GM19455 (cell line): ENCODE measurements around the gene RTP5.

Experiments
- ATAC-seq: cut with Tn5 transposase; IDR thresholded peaks from one replicate; pipeline ENCODE4 v1.9.1; 2021; ENCODE audit not compliant: unreplicated experiment

RTP5 gene

DNA sequence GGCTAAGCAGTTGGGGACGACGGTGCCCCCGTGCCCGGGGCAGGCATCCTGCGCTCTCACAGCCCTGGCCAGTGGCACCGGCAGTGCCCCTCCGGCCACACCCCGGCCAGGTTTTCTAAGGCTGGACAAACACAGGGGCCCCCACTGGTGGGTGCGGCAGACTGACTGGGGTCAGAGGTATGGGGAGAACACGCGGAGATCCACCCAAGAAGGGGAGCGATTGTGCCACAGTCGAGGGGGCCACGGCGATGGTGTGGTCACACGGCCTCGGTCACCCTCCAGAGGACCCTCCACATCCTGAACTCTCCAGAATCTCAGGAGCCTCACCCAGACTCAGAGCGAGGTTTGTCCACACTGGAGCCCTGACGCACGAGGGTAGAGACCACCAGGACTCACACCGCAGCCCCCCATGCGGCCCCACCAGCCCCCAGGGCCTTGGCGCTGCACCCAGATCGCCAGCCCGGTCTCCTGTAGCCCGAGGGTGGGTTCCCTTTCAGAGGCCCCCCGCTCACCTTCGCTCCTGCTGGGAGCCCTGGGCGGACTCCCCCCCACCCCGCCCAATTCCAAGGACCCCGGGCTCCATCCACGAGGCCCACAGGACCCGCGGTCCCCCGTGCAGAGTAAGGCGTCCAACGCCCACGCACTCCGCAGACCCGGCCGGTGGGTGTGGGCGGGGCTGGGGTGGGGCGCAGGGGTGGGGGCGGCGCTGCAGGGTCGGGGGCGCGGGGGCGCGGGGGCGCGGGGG is 26.0 kb upstream of the RTP5 start:
- peak; percentile 28 for ATAC-seq

GRCh38 chr2:241844066-241844728 is 25.3 kb upstream of the RTP5 start:
- peak; percentile 48 for ATAC-seq

- no peak for ATAC-seq
These were observed 24.5 kb upstream of the RTP5 start for GRCh38 chr2:241844831-241845578.

- ATAC-seq, result no peak
These were observed 23.1 kb upstream of the RTP5 start for GRCh38 chr2:241846406-241846805.

GRCh38 chr2:241848761-241849615 is 20.5 kb upstream of the RTP5 start:
- no peak for ATAC-seq

GRCh38 chr2:241849616-241850543 is 19.6 kb upstream of the RTP5 start:
- ATAC-seq, result no peak

GRCh38 chr2:241850544-241851324 is 18.8 kb upstream of the RTP5 start:
- ATAC-seq, result no peak

DNA sequence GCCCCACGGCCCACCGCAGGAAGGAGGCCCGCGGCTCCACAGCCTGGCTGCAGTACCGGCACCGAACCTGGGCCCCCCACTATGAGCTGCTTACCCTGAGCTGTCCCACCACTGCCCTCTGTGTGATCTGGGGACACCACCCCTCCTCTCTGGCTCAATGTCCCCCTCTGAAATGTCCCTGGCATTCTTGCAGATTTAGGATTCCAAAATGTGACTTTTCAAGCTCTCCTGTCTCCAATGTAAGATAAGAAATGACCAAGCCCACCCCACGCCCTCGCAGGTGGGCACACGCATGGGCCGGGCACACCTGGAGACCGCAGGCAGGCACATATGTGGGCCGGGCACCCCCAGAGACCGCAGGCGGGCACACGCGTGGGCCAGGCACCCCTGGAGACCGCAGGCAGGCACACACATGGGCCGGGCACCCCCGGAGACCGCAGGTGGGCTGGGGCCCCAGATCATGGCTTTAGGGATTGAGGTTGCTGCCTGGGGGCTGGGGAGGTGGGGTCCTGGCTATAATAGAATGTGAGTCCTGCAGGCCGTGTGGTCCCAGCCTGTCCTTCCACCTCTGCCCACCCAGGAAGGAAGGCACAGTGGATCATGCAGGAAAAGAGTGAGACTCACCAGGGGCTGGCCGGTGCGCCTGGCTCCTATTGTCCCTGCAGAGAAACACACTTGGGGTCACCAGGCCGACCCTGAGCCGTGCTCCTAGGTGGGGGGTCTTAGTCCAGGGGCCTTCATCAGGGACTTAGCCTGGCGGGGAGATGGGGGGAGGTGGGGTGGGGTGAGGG is 18.0 kb upstream of the RTP5 start:
- ATAC-seq, result no peak

DNA sequence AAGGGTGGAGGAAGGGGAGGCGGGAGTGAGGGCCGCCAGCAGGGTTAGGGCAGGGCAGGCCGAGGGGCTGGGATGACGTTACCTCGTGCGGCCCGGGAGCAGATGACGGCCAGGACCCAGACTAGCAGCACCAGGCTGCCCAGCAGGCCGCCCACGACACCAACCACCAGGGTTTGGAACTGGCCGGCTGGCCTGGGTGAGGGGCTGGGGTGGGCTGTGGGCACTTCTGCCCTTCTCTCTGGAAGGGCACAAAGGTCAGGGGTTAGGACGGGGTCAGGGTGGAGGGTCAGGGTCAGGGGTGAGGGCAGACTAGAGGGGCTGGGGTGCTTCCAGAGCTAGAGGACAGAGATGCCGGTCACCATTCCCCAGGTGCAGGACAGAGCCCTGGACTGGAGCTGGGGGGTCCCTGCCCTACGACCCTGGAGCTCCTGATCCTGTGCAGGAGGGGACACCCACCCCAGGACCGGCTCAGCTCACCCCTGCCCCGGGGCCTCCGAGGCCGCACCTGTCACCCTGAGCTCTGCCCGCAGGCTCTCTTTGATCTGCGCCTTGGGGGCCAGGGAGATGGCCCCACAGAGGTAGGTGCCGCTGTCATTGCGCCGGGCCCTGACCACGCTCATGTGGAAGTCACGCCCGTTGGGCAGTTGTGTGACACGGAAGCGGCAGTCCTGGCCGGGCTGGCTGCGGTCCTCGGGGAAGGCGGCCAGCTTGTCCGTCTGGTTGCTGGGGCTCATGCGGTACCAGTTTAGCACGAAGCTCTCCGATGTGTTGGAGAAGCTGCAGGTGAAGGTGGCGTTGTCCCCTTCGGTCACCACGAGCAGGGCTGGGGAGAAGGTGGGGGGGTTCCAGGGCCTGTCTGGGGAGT is 17.2 kb upstream of the RTP5 start:
- ATAC-seq, result no peak

- no peak for ATAC-seq
These were observed 16.4 kb upstream of the RTP5 start for GRCh38 chr2:241852981-241853631.

DNA sequence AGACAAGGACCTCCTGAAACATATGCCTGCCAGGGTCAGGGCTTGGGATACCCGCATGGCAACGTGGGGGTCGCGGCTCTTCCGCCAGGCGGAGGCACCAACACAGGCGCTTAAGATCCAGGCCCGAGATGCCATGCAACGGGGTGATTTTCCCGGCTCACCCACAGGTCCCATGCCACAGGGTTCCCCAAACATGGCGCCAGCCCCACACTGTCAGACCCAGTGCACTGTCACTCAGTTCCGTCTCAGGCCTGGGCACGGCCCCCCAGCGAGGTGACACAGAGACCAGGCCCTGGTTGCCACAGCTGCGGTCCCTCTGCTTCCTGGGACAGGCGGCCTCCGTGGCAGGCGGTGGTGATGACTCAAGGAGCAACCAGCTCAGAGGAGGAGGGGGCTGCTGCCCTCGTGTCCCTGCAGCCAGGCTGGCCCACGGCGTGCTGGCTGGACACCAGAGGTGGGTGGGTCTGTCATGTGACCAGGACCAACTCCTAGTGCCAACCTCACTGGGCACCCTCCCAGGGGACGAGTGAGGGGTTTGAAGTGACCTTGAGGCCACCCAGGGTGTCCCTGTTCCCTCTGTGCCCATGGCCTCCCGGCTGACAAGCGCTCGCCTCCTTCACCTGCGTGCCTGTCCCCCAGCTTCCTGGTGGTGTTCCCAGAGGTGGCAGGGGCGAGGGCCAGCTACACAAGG is 15.7 kb upstream of the RTP5 start:
- ATAC-seq, result no peak

GRCh38 chr2:241854342-241855244 is 14.9 kb upstream of the RTP5 start:
- no peak for ATAC-seq

DNA sequence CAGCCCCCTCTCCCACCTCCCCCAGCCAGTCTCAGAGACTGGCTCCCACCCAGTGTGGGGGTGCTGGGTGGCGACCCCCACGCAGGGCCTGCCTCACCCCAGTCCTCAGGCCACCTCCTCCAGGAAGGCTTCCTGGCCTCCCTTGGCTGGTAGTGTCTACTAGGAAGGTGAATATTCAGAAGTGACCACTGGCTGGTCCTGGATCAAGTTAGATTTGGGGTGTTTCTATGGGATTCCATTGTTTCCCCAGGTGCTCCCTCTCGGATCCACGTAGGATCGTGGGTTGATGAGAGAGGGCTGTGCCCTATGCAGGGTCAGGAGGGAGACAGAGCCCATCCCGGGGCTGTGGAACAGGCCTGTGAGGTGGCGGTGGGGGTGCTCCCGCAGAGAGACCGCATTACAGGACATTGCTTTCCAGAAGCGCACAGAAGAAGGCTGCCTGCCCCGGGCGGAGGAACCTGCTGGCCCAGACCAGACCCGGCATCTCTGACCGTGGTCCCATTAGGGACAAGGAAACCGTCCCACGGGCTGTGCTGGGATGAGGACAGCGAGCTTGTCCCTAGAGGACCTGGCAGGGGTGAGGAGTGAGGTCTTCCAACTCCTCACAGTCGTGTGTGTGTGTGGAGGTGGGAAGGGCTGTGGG is 14.2 kb upstream of the RTP5 start:
- no peak for ATAC-seq

GRCh38 chr2:241855888-241856422 is 13.6 kb upstream of the RTP5 start:
- no peak for ATAC-seq
